Glutamatergic neuron (in vitro differentiated cells): ENCODE data around the gene CLEC18A. TPM values are rescaled to one million over a fixed set of nuclear protein-coding genes. Genes with fewer than 3 reads are reported as not detected.

Experiments used
- DNase-seq: peaks from one replicate; pipeline ENCODE4 v3.0.0; 2022
- H3K27ac Mint-ChIP-seq: one replicate; pipeline ENCODE4 v1.8.0; 2020; ENCODE audit warnings: mild to moderate bottlenecking, mixed read lengths, inconsistent platforms; ENCODE audit not compliant: unreplicated experiment
- H3K27me3 Mint-ChIP-seq: one replicate; pipeline ENCODE4 v1.8.0; 2020; ENCODE audit warnings: mild to moderate bottlenecking, moderate library complexity, mixed read lengths, inconsistent platforms; ENCODE audit not compliant: unreplicated experiment
- H3K36me3 Mint-ChIP-seq: one replicate; pipeline ENCODE4 v1.8.0; 2020; ENCODE audit warnings: mild to moderate bottlenecking, mixed read lengths, inconsistent platforms; ENCODE audit not compliant: unreplicated experiment
- H3K4me1 Mint-ChIP-seq: one replicate; pipeline ENCODE4 v1.8.0; 2020; ENCODE audit warnings: mild to moderate bottlenecking, low read depth, mixed read lengths, inconsistent platforms; ENCODE audit not compliant: unreplicated experiment
- H3K4me3 Mint-ChIP-seq: one replicate; pipeline ENCODE4 v1.8.0; 2020; ENCODE audit warnings: mild to moderate bottlenecking, mixed read lengths, inconsistent platforms; ENCODE audit not compliant: unreplicated experiment
- H3K9me3 Mint-ChIP-seq: one replicate; pipeline ENCODE4 v1.8.0; 2020; ENCODE audit warnings: mild to moderate bottlenecking, moderate library complexity, mixed read lengths, inconsistent platforms; ENCODE audit not compliant: unreplicated experiment
- total RNA-seq: library from RNA; stranded (reverse); fragmentation: NEBNext Ultra II Directional; extraction: Animal tissue kit (Norgen Biotek cat#: 25700); gene quantifications from one replicate; pipeline ENCODE4 v1.2.1, GENCODE V29; 2021; ENCODE audit not compliant: unreplicated experiment
- TF ChIP-seq, protein P1 (sequence below): fragments of 200-600 bp; sonication (generic); IDR thresholded peaks from one replicate; pipeline ENCODE4 v1.5.0; 2021; ENCODE audit not compliant: partially characterized antibody, unreplicated experiment

CLEC18A gene
- total RNA-seq, 1 donor from 2014 or later = 2.5 TPM

DNA sequence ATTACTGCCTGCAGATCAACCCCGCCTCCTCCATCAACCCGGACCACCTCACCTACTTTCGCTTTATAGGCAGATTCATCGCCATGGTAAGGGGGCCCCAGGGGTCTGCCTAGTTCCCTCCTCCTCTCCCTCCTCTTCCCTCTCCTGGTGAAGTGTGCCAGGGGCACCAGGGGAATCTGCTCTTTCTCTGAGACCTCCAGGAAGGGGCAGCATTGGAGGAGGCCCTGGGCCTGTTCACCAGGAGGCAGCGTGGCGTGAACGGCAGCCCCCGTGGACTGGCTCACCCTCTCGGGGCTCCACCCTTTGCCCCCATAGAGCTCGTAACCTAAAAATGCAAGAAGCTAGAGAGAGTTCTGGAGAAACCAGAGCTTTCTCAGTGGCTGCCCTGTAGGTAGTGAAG is 17.1 kb upstream of the CLEC18A start:
- peaks cover 7% of the 10 kb centered on the region for H3K27me3 Mint-ChIP-seq
- H3K27ac Mint-ChIP-seq = no peak overlapping the region
- no peak for DNase-seq
- H3K4me3 Mint-ChIP-seq = no peak overlapping the region
- H3K4me1 Mint-ChIP-seq = peaks cover 23% of the 10 kb centered on the region
- no peaks in the 10 kb centered on the region for H3K36me3 Mint-ChIP-seq
- peaks cover 14% of the 10 kb centered on the region for H3K9me3 Mint-ChIP-seq
- TF ChIP-seq, protein P1, sequence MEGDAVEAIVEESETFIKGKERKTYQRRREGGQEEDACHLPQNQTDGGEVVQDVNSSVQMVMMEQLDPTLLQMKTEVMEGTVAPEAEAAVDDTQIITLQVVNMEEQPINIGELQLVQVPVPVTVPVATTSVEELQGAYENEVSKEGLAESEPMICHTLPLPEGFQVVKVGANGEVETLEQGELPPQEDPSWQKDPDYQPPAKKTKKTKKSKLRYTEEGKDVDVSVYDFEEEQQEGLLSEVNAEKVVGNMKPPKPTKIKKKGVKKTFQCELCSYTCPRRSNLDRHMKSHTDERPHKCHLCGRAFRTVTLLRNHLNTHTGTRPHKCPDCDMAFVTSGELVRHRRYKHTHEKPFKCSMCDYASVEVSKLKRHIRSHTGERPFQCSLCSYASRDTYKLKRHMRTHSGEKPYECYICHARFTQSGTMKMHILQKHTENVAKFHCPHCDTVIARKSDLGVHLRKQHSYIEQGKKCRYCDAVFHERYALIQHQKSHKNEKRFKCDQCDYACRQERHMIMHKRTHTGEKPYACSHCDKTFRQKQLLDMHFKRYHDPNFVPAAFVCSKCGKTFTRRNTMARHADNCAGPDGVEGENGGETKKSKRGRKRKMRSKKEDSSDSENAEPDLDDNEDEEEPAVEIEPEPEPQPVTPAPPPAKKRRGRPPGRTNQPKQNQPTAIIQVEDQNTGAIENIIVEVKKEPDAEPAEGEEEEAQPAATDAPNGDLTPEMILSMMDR = no peak

DNA sequence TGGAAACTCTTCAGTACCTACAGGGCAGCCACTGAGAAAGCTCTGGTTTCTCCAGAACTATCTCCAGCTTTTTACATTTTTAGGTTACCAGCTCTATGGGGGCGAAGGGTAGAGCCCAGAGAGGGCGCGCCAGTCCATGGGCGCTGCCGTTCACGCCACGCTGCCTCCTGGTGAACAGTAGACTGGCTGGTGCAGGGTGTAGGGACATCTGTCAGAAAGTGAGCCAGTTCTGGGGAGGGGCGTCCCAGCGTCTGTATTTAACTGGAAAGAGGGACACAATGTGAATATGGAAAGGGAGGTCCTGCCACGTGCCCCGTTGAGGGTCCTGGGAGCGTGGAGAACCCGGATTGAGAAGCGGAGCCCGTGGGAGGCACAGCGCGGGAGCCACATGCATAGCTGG is 16.4 kb upstream of the CLEC18A start:
- Mint-ChIP-seq H3K27ac (no peak overlapping the region), H3K27me3 (peaks cover 7% of the 10 kb centered on the region), H3K9me3 (peaks cover 14% of the 10 kb centered on the region), H3K4me1 (peaks cover 20% of the 10 kb centered on the region), H3K4me3 (no peak overlapping the region), H3K36me3 (no peaks in the 10 kb centered on the region)
- TF ChIP-seq, protein P1 = no peak
- DNase-seq = no peak

DNA sequence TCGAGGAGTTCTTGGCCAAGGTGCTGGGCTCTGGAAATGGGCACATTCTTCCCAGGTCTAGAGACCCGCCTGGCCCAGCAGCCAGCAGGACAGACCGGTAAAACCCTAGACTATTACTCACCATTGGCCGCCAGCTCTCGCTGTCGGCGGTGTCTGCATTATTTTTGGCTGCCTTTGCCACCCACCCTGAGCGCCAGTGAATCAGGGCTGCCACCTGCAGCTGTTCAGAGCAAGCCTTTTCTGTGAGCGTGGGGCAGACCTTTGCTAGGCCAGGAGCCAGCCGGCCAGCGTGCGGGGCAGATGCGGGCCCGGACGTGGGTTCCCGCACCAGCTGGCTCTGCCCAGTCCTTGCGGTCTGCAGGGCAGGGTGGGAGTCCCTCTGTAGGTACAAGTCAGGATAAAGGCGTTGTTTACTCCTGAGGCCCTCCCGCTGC is 15.8 kb upstream of the CLEC18A start:
- H3K4me3 Mint-ChIP-seq = no peak overlapping the region
- no peak overlapping the region for H3K27ac Mint-ChIP-seq
- peaks cover 7% of the 10 kb centered on the region for H3K27me3 Mint-ChIP-seq
- H3K36me3 Mint-ChIP-seq = no peaks in the 10 kb centered on the region
- peaks cover 19% of the 10 kb centered on the region for H3K4me1 Mint-ChIP-seq
- peaks cover 14% of the 10 kb centered on the region for H3K9me3 Mint-ChIP-seq
- no peak for DNase-seq
- TF ChIP-seq, protein P1 = no peak

DNA sequence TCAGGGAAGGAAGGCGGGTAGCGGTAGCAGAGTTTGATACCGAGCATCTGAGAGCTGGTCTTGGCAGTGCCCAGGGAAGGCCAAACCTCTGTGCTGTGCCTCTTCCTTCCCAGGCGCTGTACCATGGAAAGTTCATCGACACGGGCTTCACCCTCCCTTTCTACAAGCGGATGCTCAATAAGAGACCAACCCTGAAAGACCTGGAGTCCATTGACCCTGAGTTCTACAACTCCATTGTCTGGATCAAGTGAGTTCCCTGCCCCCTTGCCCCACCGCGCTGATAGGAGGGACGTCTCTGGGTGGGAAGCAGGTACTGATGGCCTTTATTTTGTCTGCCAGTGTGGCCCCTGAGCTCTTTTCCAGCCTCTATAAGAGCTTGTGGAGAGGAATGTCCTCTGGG is 15.4 kb upstream of the CLEC18A start:
- no peaks in the 10 kb centered on the region for H3K36me3 Mint-ChIP-seq
- TF ChIP-seq, protein P1 = no peak
- DNase-seq = no peak
- H3K9me3 Mint-ChIP-seq = peaks cover 14% of the 10 kb centered on the region
- H3K4me3 Mint-ChIP-seq = no peak overlapping the region
- H3K27me3 Mint-ChIP-seq = peaks cover 7% of the 10 kb centered on the region
- peaks cover 19% of the 10 kb centered on the region for H3K4me1 Mint-ChIP-seq
- H3K27ac Mint-ChIP-seq = no peak overlapping the region

DNA sequence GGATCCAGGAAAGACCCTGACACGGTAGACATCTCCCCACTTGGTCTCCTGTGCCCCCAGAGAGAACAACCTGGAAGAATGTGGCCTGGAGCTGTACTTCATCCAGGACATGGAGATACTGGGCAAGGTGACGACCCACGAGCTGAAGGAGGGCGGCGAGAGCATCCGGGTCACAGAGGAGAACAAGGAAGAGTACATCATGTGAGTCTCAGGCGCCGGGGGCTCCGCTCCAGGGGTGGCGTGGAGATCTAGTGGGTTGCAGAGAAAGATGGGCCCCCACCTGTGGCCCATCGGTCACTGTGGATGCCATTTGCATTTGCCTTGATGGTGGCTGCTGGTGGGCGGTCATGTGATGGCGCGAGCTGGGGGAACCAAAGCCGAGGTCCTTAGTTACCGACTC is 14.9 kb upstream of the CLEC18A start:
- H3K27me3 Mint-ChIP-seq = peaks cover 7% of the 10 kb centered on the region
- H3K27ac Mint-ChIP-seq = peak overlapping the region; percentile 62
- TF ChIP-seq, protein P1 = no peak
- H3K4me1 Mint-ChIP-seq = peaks cover 20% of the 10 kb centered on the region
- no peak for DNase-seq
- H3K4me3 Mint-ChIP-seq = peak overlapping the region; percentile 34
- H3K9me3 Mint-ChIP-seq = peaks cover 14% of the 10 kb centered on the region
- H3K36me3 Mint-ChIP-seq = no peaks in the 10 kb centered on the region
